Cardiac muscle cell (in vitro differentiated cells and primary cell): ENCODE data around the gene CDH5. TPM values are rescaled to one million over a fixed set of nuclear protein-coding genes. Genes with fewer than 3 reads are reported as not detected.

Source experiments
- DNase-seq, 2 donors: peaks; one replicate each; pipeline versions ENCODE4 v3.0.0 to v3.0.0-alpha.2; 2010 to 2017; ENCODE audit warnings: low read depth in 1 of 2, low spot score in 1 of 2
- H3K27ac ChIP-seq: fragments of 200-600 bp; sonication (generic); 2 replicates; pipeline ENCODE4 v1.5.1; 2016
- H3K27me3 ChIP-seq: fragments of 200-600 bp; sonication (generic); 2 replicates; pipeline ENCODE4 v1.6.0; 2016; ENCODE audit warnings: control low read depth
- H3K36me3 ChIP-seq: fragments of 200-600 bp; sonication (generic); 2 replicates; pipeline ENCODE4 v1.5.1; 2016; ENCODE audit warnings: control low read depth
- H3K4me1 ChIP-seq: fragments of 200-600 bp; sonication (generic); 2 replicates; pipeline ENCODE4 v1.8.1; 2017; ENCODE audit warnings: low read depth, mild to moderate bottlenecking, mixed run types
- H3K4me3 ChIP-seq: fragments of 200-600 bp; sonication (generic); 2 replicates; pipeline ENCODE4 v1.5.1; 2016; ENCODE audit warnings: mild to moderate bottlenecking
- H3K9me3 ChIP-seq: fragments of 200-600 bp; sonication (generic); 2 replicates; pipeline ENCODE4 v1.5.1; 2017; ENCODE audit warnings: low read depth, mild to moderate bottlenecking, control low read depth
- CTCF ChIP-seq: IDR thresholded peaks from 2 replicates; pipeline ENCODE4 v1.5.1; 2012; ENCODE audit warnings: low read depth, mild to moderate bottlenecking, low read length
- polyA plus RNA-seq: library from polyadenylated mRNA; unstranded; fragments of >200 nt; fragmentation: Nextera tagmentation; extraction: Ambion mirVana; gene quantifications from 2 replicates; pipeline ENCODE4 v1.2.1, GENCODE V29; 2016
- total RNA-seq: library from RNA; depleted of rRNA; stranded (reverse); fragments of >200 nt; gene quantifications from 2 replicates; pipeline ENCODE4 v1.2.3, GENCODE V29; 2016

The CDH5 gene
- total and polyA plus RNA-seq, 2 experiments from 2014 or later = 1.1 to 4.1 TPM

GRCh38 chr16:66416136-66416535 is 49.6 kb downstream of the CDH5 start:
- no peaks in the 10 kb centered on the region for H3K4me1 ChIP-seq
- no peak for TF ChIP-seq CTCF
- H3K27ac ChIP-seq = no peak overlapping the region
- no peaks in the 10 kb centered on the region for H3K9me3 ChIP-seq
- DNase-seq = no peak
- H3K27me3 ChIP-seq = peaks cover 7% of the 10 kb centered on the region
- no peaks in the 10 kb centered on the region for H3K36me3 ChIP-seq
- H3K4me3 ChIP-seq = no peak overlapping the region

GRCh38 chr16:66416939-66417700 is 50.6 kb downstream of the CDH5 start:
- Histone ChIP-seq H3K9me3 (no peaks in the 10 kb centered on the region), H3K4me3 (no peak overlapping the region), H3K36me3 (no peaks in the 10 kb centered on the region), H3K27ac (no peak overlapping the region), H3K4me1 (no peaks in the 10 kb centered on the region), H3K27me3 (peaks cover 12% of the 10 kb centered on the region)
- no peak for TF ChIP-seq CTCF
- no peak for DNase-seq

GRCh38 chr16:66418165-66418962 is 51.9 kb downstream of the CDH5 start:
- Histone ChIP-seq H3K36me3 (no peaks in the 10 kb centered on the region), H3K27me3 (peaks cover 24% of the 10 kb centered on the region), H3K27ac (no peak overlapping the region), H3K4me1 (no peaks in the 10 kb centered on the region), H3K9me3 (no peaks in the 10 kb centered on the region), H3K4me3 (no peak overlapping the region)
- TF ChIP-seq CTCF = no peak
- DNase-seq = no peak

- H3K4me1 ChIP-seq = no peaks in the 10 kb centered on the region
- no peak overlapping the region for H3K4me3 ChIP-seq
- no peak overlapping the region for H3K27ac ChIP-seq
- peaks cover 36% of the 10 kb centered on the region for H3K27me3 ChIP-seq
- H3K9me3 ChIP-seq = no peaks in the 10 kb centered on the region
- TF ChIP-seq CTCF = peak; percentile 8
- no peaks in the 10 kb centered on the region for H3K36me3 ChIP-seq
- no peak for DNase-seq
Measured at GRCh38 chr16:66419527-66419926, 53.0 kb downstream of the CDH5 start.

- no peak for TF ChIP-seq CTCF
- Histone ChIP-seq H3K27me3 (peaks cover 45% of the 10 kb centered on the region), H3K9me3 (no peaks in the 10 kb centered on the region), H3K4me1 (no peaks in the 10 kb centered on the region), H3K27ac (no peak overlapping the region), H3K4me3 (no peak overlapping the region), H3K36me3 (no peaks in the 10 kb centered on the region)
- DNase-seq = no peak
Measured at GRCh38 chr16:66420396-66420795, 53.9 kb downstream of the CDH5 start.
